Measurements from ENCODE around the gene MSRB1.

Gene MSRB1

DNA sequence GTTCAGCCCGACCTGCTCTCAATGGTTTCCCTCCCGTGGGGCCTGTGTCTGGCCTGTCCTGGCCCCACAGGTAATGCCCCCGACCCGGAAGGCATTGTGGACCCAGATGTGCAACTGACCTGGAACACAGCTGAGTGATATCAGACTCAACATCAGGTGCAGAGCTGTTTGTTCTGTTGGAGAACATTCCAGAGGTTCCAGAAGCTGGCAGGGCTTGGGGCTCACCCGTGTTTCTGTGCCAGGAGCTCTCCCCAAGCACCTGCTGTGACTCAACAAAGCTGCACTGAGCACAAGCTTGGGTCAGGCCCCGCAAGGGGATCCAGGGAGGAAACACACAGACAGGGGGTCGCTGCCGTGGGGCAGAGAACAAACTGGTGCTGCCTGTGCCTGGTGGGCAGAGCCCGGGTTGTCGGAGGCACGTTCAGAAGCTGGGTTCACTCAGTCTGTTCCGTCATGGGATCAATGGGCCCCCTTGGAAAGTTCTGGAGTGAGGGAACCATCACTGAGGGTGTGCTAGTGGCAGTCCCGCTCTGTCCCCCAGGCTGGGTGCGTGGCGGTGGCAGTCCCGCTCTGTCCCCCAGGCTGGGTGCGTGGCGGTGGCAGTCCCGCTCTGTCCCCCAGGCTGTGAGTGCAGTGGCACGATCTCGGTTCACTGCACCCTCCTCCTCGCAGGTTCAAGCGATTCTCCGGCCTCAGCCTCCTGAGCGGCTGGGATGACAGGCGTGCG, 46.9 kb downstream of the MSRB1 start:
- DNase-seq, result no peak

DNA sequence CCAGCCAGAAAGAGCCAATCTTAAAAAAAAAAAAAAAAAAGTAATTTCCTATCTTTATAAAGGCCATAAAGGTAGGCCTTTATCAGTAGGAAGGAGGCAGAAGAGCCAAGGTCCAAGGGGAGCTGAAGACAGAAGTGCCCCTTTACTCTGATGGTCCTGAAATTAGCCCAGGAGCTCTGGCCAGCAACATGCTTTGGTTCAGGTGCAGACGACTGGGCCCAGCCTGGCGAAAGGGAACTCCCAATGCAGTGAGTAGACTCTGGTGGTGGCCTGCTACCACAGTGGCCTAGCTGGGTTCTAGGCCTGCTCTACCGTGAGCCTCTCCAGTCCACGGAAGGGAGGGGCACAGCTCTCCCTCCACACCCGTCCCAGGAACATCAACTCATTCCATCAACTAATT, 47.9 kb downstream of the MSRB1 start:
- DNase-seq, result no peak

DNA sequence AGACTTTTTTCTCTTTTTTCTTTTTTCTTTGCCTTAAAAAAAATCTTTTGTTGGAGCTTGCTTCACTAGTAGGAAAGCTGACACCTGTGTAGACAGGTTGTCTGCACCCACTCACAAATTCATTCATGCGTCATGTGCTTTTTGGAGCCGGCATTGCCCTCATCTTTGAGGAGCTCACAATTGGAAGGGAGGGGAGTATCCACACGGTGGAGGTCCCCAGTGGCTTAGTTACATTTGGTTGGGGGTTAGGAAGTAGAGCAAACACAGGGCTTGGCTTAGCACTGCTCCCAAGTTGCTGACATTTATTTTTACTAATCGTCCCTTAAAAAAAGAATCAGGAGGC, 52.3 kb downstream of the MSRB1 start:
- DNase-seq, result no peak

DNA sequence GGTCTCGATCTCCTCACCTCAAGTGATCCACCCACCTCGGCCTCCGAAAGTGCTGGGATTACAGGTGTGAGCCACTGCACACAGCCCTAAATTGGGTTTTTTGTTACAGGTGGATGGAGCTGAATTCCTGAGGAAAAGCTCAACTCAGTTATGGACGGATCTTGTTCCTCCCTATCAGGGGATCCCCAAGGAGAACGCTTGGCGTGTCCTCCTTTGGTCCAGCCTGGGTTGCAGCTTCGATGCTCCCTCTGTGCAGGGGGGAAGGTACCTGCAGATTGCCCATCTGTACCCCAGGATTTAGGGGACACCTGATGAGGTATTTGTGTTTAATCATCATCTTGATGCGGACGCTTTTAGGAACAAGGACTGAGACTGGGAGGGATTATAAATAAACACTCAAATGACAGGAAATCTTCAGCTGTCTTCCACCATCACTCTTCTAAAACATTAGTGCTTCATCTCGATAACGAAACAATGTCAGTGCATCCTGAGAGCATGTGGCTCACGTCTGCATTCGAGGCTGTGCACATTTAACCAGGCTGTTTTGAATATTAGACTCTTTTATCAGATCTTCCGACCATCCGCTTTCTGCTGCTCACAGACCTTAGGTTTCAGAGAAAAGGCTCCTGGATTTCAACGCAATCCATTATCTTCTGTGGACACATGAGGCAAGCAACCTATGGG, 52.8 kb downstream of the MSRB1 start:
- DNase-seq, result no peak
